ENCODE results near the gene CD48.

DNA sequence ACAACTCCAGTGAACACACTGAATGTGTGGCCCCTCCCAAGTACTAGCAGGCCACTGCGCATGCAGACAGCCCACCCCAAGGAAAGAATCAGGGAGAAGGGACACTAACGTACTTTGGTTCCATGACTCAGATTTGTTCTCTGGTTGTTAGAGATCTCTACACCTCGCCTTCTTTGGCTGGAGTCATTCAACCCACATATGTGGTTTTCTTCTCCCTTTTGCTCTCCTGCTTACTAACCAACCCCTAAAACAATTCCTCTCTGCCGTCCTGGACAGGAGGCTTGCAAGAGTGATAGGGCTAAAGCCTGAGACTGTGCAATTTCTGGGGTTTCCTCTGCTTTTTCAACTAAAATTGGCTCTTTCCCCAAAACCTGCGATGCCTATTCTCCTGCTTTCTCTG, 5.7 kb upstream of the CD48 start:
- TF ChIP-seq EZH2 (IDR thresholded peaks at IDR 0.05) = no peak
- TF ChIP-seq, protein P1, sequence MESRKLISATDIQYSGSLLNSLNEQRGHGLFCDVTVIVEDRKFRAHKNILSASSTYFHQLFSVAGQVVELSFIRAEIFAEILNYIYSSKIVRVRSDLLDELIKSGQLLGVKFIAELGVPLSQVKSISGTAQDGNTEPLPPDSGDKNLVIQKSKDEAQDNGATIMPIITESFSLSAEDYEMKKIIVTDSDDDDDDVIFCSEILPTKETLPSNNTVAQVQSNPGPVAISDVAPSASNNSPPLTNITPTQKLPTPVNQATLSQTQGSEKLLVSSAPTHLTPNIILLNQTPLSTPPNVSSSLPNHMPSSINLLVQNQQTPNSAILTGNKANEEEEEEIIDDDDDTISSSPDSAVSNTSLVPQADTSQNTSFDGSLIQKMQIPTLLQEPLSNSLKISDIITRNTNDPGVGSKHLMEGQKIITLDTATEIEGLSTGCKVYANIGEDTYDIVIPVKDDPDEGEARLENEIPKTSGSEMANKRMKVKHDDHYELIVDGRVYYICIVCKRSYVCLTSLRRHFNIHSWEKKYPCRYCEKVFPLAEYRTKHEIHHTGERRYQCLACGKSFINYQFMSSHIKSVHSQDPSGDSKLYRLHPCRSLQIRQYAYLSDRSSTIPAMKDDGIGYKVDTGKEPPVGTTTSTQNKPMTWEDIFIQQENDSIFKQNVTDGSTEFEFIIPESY (IDR thresholded peaks at IDR 0.05; ENCODE audit: extremely low read depth, insufficient replicate concordance, low read length) = no peak
- no peak for TF ChIP-seq CTCF (IDR thresholded peaks at IDR 0.05 in 2 of 3, conservative IDR thresholded peaks at IDR 0.05 in 1 of 3; ENCODE audit: borderline replicate concordance in 1 of 3, insufficient read depth in 1 of 3, low read depth in 2 of 3, low read length in 2 of 3)
- no peak for TF ChIP-seq SP1 (IDR thresholded peaks at IDR 0.05; ENCODE audit: low read depth)
- no peak for TF ChIP-seq POLR2A (IDR thresholded peaks at IDR 0.05; ENCODE audit: borderline replicate concordance, extremely low read depth, insufficient read depth, insufficient read length)
- TF ChIP-seq, protein P2, sequence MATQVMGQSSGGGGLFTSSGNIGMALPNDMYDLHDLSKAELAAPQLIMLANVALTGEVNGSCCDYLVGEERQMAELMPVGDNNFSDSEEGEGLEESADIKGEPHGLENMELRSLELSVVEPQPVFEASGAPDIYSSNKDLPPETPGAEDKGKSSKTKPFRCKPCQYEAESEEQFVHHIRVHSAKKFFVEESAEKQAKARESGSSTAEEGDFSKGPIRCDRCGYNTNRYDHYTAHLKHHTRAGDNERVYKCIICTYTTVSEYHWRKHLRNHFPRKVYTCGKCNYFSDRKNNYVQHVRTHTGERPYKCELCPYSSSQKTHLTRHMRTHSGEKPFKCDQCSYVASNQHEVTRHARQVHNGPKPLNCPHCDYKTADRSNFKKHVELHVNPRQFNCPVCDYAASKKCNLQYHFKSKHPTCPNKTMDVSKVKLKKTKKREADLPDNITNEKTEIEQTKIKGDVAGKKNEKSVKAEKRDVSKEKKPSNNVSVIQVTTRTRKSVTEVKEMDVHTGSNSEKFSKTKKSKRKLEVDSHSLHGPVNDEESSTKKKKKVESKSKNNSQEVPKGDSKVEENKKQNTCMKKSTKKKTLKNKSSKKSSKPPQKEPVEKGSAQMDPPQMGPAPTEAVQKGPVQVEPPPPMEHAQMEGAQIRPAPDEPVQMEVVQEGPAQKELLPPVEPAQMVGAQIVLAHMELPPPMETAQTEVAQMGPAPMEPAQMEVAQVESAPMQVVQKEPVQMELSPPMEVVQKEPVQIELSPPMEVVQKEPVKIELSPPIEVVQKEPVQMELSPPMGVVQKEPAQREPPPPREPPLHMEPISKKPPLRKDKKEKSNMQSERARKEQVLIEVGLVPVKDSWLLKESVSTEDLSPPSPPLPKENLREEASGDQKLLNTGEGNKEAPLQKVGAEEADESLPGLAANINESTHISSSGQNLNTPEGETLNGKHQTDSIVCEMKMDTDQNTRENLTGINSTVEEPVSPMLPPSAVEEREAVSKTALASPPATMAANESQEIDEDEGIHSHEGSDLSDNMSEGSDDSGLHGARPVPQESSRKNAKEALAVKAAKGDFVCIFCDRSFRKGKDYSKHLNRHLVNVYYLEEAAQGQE (IDR thresholded peaks at IDR 0.05; ENCODE audit: low read depth) = no peak
- no peak for TF ChIP-seq SIN3A (IDR thresholded peaks at IDR 0.05; ENCODE audit: low read depth)
